ENCODE results near the gene CIROP.

The CIROP gene

DNA sequence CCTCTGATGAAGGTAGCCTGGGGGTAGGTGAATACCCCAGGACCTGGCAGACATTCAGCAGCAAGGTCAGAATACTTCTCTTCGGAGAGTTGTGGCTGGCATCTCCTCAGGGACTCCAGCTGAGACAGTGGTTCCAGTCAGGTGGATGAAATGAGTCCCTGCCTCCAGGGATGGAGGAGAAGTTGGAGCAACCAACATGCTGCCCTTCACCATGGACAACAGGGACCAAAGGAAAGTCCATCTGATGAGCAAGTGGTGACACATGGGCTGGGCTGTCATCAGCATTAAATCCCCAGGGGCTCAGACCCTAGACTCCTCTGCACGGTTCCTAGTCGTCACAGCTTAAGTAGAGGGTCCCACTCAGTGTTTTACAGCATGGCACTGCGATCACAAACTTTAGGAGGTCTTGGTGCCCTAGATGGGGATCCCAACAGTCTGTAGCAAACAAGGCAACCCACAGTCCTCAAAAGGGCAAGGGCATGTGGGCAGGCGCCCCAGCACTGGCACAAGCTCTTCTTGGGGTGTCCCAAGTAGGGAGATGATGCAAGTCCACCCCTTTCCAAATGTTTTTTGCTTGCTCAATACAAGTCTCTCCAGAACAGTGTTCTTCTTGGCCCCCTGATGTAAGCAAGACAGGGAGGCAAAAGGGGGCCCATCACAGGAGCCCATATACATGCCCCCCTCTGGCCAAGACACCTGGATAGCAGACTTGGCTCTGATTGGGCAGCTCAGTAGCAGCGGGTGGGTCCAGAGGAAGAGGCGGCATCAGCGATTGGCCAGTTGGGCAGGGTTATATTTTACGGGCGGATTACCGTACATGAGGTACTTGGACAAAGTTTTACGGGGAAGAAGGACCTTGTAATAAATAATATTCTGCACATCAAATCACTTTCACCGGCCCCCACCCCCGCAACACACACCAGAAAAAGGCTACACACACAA is 36.7 kb downstream of the CIROP start:
- no peak for DNase-seq (ENCODE audit: low read depth)

DNA sequence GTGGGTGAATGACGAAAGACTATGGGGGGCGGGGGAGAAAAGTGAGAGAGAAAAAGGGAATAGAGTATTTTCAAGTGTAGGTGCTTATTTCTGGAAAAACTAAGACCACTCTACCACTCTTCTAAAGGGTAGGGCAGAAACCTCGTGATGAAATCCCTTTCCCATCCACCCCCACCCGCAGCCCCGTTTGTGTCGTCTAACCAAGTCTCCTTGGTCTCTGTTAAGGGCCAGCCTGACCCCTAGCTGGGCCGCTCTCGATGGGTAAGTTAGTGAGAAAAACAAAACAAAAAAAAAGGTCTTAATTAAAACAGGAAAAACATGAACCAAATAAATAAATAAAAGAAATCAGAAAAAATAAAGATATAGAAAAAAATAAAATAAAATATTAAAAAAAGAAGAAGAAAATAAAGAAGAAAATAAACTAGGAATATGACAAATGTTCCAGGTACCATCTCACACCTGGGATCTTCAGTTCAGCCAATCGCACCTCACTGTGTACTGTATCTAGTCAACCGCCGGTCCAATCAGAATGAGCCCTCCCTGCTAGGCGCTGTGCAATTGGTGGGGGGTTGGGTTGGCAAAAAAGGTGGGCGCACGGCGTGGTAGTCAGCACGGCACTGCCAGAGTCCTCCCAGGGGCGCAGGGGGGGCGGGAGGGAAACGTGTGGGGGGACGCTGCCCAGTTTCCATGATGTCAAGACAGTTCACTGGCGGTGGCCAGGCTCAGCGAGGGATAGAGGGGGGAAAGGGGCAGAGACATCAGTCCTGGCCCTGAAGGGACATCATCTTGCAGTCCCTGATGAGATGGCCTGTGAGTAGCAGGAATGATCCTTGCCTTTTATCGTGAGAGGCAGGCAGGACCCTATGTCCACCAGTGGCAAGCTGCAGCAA is 37.7 kb downstream of the CIROP start:
- no peak for DNase-seq (ENCODE audit: low read depth)

DNA sequence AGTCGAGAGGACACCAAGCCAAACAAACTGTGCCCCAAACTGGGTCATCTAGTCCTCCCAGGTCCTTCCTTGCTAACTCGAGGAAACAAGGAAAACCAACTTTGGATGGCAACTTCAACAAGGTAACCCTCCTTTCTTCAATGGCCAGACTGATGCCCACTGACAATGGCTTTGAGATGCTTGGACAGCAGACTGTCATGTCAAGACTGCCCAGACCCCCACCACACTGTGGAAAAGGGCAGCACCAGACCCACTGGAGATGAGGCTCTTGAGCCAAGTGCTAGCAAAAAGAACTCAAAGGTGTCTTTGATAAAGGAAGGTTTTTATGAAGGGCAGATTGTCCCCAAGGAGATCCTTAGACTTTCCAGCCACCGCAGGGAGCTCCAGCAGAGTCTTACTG is 38.4 kb downstream of the CIROP start:
- no peak for DNase-seq (ENCODE audit: low read depth)

DNA sequence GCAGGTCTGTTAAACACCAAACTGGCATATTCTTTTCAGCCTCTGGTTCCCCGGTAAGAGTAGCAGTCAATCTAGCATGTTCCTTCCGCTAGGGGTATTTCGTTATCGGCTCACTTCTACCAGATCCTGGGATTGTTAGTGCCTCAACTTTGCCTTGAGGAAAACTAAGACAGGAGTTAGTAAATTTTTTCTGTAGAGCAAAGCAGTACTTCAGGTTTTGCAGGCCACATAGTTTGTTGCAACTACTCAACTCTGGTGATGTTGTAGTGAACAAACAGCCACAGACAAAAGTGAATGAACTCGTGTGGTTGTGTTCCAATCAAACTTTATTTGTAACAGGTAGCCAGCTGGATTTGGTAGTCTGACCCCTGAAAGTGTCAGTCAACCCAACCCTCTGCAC is 41.2 kb downstream of the CIROP start:
- DNase-seq (ENCODE audit: low read depth) = no peak

DNA sequence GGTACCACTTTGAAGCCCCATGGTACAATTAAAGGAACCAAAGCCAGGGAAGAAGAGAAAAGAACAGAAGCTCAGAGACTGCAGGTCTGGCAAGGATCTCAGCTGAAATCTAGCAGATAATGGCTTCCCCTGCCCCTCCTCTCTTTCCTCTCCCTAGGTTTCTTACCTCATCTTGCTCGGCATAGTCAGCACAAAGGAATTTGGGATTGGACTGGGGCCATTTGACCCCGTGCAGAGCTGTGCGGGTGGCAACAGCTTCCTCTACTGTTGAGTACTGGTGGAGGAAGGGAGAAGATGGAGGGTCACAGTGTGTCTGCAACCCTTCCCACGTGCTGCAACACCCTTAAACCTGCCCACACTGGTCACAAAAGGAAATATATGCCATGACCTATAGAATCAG is 42.8 kb downstream of the CIROP start:
- peak; percentile 96 for DNase-seq (ENCODE audit: low read depth)

DNA sequence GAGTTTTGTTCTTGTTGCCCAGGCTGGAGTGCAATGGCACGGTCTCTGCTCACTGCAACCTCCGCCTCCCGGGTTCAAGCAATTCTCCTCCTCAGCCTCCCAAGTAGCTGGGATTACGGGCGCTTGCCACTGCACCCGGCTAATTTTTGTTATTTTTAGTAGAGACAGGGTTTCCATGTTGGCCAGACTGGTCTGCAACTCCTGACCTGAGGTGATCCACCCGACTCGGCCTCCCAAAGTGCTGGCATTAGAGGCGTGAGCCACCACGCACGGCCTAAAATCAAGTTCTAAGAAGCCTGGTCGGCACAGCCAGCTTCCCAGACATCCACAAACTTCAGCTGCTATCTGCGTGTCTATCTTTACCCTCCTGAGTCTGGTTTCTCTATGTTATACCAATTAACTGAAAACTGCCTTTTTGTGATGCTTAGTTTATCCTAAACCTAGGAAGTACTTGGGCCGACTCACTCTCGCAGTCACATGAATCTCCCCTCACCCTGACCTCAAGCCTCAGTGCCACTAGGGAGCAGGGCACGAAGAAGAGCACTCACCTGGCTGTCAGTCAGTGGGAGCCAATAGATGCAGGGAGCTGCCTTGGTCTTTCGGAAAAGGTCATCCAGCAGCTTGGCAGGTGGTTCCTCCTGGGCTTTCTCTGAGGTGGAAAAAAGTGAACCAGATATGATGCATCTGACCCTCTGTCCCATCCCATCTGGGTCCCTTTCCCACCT is 44.1 kb downstream of the CIROP start:
- no peak for DNase-seq (ENCODE audit: low read depth)

DNA sequence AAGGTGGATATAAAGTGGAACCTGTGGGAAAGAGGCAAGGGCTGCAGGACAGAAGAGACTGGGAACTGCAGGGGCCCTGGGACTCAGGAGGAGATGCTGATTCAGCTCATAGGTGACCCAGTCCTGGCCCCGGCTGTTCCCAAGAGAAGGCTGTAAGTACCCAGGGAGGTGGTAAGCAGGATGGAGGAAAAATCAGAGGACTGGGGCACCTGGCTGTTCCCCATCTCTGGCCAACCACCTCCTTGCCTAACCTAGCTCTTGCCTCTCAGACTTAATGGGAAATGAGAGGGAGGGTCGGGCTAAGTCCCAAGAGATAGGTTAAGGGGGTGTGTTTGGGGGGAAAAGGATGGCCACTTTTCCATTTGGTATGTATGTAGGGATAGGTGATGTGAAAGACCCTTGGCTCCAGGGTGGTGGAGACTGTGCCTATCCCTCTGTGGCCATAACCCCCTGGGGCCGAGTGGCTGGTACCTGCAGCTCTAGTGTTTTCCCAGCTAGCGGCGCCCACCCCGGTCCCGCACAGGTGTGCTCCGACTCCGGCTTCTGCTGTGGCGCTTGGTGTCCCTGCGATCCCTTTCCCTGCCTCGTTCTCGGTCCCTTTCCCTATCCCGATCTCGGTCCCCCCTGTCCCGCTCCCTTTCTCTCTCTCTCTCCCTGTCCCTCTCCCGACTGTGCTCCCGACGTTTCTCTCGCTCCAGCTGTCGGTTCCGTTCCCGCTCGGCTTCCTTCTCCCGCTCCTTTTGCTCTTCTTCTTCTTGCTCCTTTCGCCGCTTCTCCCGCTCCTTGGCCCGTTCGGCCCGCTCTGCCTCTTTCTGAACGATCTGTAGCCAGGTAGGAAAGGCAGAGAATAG is 45.9 kb downstream of the CIROP start:
- DNase-seq (ENCODE audit: low read depth) = no peak

DNA sequence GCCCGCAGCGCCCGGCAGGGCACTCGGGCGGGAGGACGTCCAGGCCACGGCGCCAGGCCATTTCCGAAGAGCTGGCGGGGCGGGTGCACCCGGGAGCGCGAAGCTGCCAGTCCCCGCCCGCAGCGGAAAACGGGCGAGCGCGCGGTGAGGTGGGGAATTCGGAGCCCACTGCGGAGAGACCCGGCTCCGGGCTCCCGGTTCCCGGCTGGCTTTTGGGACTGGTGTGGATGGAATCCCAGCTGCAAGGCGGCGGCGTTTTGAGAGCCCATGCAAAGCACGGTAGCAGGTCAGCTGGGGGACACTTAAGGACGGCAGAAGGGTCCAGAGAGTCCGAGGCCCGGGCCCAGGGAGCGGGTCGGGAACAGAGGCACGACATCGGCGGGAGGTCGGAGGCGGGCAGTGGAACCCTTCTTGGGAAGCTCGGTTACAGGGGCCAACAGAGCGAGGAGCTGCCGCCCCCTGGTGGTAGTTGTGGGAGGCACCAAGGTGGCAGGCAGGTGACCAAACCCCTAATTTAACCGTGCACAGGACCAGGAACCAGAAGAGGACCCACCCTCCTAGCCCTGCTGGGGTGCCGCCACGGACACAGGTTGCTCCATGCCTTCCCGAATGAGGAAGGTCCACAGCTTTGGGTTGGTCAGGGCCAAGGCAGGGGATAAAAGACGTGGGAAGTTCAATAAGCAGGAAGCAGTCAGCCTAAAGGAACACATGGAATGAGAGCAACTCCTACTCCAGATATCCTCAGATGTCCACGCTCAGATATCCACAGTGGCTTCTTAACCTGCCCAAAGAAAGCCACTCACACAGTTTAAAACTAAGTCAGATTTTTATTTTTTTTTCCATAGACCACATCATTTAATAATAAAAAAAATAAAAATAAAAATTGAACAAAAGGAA is 46.8 kb downstream of the CIROP start:
- peak; percentile 88 for DNase-seq (ENCODE audit: low read depth)

DNA sequence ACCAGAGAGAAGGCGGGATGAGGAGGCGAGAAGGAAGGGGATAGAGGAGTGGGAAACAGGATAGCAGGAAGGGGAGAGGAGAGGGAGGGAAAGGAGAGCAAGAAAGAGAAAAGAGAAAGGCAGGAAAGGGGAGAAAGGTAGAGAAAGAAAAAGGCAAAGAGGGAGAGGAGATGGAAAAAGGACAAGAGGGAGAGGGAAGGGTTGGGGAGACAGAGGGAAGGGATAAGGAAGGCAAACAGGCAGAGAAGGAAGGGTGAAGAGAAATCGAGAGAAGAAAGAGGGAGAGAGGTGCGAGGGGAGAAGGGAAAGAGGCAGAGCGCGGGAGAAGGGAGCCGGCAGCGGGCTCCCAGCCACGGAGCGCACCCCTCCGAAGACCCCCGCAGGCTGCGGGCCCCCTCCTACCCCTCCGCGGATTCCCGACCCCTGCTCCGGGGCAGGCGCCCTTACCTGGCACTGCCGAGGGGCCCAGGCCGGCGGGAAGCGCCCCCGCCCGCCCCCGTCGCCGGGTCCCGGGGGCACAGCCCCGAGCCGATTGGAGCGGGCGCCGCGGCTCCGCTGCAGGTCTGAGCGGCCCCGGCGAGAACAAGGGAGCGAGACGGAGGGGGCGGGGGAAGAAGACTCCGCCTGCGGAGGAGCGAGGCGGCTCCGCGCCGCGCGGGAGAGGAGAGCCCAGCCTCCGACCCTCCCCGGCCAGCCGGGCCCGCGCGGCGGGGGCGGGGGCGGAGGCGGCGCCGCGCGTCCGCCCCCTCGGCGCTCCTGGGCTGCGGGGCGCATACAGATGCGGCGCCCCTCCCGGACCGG is 47.6 kb downstream of the CIROP start, which contains the start of gene CDH24:
CDH24 (minus strand) TSS at position 565 of the 801 bp plus-strand sequence. CDS start 1,787 bp downstream, outside the sequence.
- peak; percentile 84 for DNase-seq (ENCODE audit: low read depth)

DNA sequence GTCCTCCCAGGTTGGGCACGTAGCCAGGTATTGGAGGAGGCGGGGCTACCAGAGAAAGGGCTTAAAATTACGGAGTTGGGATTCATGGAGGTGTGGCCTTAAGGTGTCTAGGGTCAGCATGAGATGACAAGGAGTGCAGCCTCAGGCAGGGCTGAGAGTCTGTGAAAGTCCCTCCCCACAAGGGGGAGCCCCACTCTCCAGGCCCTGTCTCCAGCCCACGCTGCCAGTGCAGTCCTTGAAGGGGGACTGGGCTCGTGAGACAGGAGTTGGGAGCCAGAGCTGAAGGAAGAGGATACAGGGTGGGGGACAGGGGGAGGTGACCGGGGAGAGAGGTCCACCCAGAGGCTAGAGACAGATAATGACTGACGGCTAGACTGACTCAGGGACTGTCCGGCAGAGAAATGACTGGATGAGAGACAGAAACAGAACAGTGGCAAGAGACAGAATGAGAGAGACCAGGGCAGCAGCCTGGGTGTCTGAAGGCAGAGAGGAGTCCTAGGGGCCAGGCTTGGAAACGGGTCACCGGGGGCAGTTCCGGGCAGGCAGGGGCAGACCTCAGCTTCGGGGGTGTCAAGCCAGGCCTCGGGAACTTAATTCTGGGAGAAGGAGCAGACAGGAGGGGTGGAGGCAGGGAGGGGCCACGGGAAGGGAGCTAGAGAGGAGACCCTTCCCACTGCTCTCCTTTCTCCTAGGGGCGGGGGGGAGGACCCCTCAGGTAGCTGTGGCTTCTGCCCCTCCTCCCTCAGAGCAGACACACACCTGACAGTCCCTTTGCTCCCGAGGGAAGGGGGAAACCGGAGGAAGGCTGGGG is 48.4 kb downstream of the CIROP start:
- peak; percentile 82 for DNase-seq (ENCODE audit: low read depth)

DNA sequence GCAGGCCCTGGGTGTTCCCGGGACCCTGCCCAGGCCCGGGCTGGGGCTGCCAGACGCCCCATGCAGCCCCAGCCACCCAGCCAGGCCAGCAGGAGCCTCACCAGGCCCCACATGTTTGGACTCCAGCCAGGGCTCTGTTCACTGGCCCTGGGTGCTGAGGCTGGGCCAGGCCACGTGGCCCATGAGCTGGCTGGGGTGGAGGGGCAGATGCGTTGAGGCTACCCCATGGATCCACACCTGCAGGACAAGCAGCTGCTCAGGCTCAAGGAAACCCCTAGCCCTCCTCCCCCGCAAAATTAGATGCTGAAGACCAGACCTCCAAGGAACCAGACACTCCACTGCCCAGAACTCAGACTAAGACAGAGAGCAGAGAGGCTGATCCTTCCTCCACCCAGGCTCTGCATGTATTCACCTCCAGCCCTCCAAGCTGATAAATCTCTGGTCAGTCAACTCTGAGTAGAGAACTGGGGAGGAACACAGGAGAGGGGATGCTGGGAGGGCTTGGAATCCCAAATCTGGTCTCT is 49.1 kb downstream of the CIROP start:
- peak; percentile 20 for DNase-seq (ENCODE audit: low read depth)

DNA sequence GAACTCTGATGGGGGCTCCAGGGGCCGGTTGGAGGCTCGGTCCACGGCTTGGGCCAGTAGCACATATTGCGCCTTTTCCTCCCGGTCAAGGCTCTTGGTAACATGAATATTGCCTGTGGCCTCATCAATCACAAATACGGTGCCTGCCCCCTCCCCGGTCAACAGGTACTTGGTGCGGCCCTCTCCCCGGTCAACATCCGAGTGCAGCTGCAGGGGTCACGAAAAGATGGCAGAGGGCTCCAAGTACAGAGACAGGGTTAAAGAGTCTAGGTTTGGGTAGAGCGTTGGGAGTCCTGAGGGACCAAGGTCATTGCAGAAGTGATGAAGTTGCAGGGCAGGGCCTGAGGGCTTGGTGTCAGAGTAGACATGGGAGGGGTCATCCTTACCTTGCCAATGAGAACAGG is 49.6 kb downstream of the CIROP start:
- DNase-seq (ENCODE audit: low read depth) = no peak

DNA sequence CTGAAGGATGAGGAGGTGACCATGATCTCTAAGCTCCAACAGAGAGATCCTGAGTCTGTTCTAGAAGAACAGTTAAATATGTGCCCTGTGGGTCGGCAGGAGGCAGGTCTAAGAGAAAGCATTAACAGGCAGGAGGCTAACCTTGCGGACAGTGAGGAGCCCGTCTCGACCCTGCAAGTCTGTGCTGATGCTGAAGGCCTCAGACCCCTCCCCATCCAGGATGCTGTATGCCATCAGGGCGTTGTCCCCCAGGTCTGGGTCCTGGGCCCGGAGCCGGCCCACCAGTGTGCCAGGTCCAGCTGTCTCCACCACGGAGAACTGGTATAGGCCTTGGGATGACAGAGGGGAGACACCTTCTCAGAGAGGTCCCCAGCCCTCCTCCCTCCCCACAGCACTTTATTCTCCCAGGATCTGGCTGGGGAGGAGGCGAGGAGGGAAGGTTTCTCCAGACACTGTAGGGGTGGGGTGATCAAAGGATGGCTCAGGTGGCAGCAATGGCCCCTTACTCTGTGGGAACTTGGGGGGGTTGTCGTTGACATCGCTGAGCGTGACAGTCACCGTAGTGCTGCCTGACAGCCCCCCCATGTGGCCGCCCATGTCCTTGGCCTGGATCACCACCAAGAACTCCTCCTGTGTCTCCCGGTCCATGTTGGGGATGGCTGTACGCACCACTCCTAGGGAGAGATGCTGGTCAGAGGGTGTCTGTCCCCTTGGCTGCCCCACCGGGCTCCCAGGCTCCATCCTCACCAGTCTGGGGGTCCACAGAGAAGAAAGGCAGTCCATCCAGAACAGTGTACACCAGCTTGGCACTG is 50.6 kb downstream of the CIROP start:
- no peak for DNase-seq (ENCODE audit: low read depth)

DNA sequence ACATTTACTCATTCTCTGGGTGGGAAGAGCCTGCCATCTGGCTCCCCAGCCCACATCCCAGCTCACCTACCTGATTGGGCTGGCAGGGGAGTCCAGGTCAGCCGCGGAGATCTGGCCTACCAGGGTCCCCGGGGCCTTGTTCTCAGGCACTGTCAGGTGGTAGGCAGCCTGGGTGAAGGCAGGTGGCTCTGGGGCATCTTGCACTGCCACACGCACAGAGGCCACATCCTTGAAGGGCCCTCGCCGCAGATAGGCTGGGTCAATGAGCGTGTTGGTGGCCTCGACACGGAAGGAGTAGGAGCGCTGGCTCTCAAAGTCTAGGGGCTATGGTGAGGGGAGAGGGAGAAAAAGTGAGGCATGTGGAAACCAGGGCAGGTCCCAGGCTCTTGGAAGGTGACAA is 51.4 kb downstream of the CIROP start:
- no peak for DNase-seq (ENCODE audit: low read depth)

DNA sequence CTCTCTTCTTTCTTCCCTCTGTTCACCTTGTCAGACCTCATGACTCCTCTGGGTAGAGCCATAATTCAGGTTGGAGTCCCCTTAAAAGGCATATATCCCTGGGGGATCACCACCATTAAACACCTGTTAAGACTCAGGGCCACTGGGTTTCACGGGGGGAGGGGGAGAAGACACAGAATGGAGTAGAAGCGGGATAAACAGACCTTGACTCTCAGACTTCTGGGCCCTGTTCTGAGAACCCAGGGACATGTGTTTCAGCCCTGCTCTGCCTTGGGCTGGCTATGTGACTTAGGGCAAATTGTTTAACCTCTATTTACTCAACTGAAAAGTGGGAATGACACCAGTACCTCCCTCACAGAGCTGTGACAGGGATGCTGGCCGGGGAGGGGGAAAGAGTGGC is 52.1 kb downstream of the CIROP start:
- DNase-seq (ENCODE audit: low read depth) = no peak

DNA sequence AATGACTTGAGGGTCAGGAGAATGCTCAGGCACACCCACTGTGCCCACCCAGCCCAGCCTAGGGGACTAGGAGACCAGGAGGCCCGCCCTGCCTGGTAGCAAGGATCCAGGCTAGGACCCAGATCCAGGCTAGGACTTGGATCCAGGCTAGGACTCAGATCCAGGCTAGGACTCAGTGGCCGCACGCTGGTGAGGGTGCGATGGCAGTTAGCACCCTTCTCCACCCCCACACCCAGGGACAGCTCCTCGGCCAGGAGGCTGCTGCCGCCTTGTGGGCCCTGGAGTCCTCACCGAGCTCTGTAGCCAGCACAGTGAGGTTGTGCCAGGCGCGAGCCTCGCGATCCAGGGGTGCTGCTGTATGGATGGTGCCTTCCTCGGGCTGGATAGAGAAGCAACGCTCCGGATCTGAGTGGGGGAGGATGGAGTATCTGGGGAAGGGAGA is 52.6 kb downstream of the CIROP start:
- no peak for DNase-seq (ENCODE audit: low read depth)

All from ELR (cell line).